GM18505 (cell line): ENCODE data around the gene SLC35G3.
"Not testable (repeated sequence)": the region's sequence is repeated elsewhere in the genome, so short reads cannot be mapped to it uniquely, and the experiment has no call there.

Source experiments
- ATAC-seq: cut with Tn5 transposase; IDR thresholded peaks from one replicate; pipeline ENCODE4 v1.9.1; 2021; ENCODE audit not compliant: unreplicated experiment
- POLR2A ChIP-seq: IDR thresholded peaks from 4 replicates; pipeline ENCODE4 v1.6.1; 2011; ENCODE audit warnings: borderline replicate concordance; ENCODE audit not compliant: insufficient read depth, insufficient read length; ENCODE audit errors: extremely low read depth

SLC35G3 gene

DNA sequence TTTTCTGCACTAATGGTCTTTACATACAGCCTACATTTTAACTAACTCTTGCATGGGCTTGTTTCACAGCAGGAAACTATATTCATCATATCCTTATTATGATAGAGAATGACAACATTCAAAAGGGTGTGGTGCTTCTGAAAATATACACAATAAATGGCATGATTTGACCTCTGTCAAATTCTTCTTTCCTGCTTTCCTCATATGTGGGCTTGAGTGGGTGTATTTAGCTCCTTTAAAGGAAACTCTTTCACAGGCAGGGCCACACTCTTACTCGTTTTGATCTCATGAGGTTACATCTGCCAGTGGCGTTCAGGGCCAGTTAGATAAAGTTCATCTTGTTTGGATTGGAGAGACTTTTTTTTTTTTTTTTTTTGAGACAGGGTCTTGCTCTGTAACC lies 6.1 kb downstream of the SLC35G3 start:
- no peak for ATAC-seq
- no peak for TF ChIP-seq POLR2A

DNA sequence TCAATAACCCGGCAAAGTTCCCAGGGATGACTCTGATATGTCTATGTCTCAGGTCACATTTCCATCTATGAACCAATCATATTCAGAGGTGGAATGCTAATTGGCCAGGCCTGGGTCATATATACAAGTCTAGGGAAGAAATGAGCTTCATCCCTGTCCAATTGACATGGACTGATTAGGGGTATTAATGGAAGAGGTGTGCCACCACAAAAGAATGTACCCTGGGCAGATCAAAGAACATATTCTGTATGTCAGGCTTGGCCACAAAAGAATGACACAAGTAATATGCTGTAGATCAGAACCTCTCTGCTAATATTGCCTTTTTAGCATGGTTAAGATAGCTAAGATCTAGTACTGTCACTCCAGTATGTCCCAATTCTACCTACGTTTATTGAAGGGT lies 6.7 kb downstream of the SLC35G3 start:
- no peak for ATAC-seq
- no peak for TF ChIP-seq POLR2A

- no peak for TF ChIP-seq POLR2A
- no peak for ATAC-seq
Measured at GRCh38 chr17:35185849-35186248, 8.3 kb downstream of the SLC35G3 start.

GRCh38 chr17:35184274-35184673 lies 9.9 kb downstream of the SLC35G3 start:
- no peak for TF ChIP-seq POLR2A
- no peak for ATAC-seq

DNA sequence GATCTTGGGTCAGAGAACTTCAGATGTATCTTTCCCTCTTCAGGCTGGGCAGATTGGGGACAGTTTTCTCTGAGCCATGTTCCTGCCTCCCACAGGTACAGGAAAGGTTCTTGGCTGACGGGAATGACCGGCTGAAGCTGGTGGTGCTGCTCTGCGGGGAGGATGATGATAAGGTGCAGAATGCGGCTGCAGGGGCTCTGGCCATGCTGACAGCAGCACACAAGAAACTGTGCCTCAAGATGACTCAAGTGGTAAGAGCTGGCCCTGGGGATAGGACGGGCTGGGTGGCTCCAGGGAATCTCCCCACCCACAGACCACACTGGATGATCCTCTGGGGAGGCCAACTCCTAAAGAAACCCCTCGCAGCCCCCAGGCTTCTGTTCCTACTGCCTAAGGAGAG lies 10.9 kb downstream of the SLC35G3 start:
- TF ChIP-seq POLR2A, result no peak
- ATAC-seq, result no peak

DNA sequence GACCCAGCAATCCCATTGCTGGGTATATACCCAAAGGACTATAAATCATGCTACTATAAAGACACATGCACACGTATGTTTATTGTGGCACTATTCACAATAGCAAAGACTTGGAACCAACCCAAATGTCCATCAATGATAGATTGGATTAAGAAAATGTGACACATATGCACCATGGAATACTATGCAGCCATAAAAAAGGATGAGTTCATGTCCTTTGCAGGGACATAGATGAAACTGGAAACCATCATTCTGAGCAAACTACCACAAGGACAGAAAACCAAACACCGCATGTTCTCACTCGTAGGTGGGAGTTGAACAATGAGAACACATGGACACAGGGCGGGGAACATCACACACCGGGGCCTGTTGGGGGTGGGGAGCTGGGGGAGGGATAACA lies 14.8 kb downstream of the SLC35G3 start:
- ATAC-seq, result not testable (repeated sequence)

DNA sequence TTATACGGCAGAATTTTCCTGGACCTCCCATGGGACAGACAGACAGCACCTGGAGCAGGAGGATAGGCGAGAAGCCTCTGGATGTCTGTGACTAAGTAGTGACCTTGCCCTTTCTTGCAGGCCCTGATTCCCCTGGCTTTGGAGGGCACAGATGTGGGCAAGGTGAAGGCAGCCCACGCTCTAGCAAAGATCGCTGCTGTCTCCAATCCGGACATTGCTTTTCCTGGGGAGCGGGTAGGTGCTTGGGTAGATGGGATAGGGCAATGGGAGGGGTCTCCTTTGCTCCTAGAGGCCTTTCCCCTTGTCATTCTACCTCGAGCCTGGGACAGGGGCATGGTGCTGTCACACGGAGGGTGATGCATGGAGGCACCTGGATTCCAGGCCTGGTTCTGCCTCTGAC lies 17.3 kb downstream of the SLC35G3 start:
- ATAC-seq, result no peak

DNA sequence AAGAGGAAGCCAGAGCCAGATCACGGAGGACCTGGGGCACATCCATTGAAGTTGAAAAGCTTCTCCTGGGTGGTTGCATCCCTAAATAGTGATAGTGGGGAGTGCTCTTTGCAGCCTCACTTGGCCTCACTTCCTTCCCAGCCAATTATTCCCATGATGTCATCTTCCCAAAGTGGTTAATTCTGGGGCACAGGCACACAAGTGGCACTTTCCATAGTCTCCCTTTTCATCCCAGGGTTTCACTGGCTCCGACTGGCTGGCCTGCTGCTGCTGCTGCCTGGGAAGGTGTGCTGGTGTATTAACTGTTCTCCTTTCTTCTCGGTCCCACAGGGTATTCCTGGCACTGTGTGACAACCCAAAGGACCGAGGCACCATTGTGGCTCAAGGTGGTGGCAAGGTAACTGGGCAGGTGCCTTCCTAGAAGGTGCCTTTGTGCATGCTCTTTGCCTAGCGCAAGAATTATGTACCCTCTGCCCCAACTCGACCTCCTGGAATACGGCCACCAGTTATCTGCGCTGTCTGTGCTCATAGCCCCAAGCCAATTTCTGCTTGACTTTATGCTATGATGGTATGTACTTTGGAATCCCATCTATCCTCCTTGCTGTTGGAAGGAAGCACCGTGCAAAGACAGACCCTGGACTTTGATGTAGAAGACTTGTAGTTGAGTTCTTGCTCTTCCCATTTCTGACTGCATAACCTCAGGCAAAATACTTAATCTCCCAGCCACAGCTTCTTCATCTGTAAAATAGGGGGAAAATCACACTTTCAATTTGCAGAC lies 18.4 kb downstream of the SLC35G3 start:
- no peak for TF ChIP-seq POLR2A
- ATAC-seq, result no peak

More for the DNA sequence above, 17.3 kb downstream of the SLC35G3 start:
- TF ChIP-seq POLR2A, result no peak

- TF ChIP-seq POLR2A, result no peak
- ATAC-seq, result no peak
Measured at GRCh38 chr17:35174835-35175334, 19.3 kb downstream of the SLC35G3 start.

- ATAC-seq, result not testable (repeated sequence)
Measured at GRCh38 chr17:35172321-35172720, 21.9 kb downstream of the SLC35G3 start.

DNA sequence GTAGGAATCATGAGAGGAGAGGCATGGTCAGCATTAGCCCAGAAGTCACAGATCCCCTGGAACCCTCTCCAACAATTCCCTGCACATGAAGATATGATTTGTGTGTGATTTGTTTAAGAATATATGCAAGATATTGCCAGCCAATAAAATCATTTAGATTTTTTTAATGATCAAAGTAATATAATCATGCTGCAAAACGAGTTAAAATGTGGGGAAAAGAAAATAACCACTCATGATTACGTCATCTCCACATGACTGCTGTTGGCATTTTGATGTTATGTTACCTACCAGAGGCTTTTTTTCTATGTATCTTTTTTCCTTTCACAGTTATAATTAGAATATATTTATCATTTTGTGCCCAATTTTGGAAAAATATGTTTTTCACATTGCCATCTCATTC lies 22.4 kb downstream of the SLC35G3 start:
- no peak for ATAC-seq
- TF ChIP-seq POLR2A, result no peak

DNA sequence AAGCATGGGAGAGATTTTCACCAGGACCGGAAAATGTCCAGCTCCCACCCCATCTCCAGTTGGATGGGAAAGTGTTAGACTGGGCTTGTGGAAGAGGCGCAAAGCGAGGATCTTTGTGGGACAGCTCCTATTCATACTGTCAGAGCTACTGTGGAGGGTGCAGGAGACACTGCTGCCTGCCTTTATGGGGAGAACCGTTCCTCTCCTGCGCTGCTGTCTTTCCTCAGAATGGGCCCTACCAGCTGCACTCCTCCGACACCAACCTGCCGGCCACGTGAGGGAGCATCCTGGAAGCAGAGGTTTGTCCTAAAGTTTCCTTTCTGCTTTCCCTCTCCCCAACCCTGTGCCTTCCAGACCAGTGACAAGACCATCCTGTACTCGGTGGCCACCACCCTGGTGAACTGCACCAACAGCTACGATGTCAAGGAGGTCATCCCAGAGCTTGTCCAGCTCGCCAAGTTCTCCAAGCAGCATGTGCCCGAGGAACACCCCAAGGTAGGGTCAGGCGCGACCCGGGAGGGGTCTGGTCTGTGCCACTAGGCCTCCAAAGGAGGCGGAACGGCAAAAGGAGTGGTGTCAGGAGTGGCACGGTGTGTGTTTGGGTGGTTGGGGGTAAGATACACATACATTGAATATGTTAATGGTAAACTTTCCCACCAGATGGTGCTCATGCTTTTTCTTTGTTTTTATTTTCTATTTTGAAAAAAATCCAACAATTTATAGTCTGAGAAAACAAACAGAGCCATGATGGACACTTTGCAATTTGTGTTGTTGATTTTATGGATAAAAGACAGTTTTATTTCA lies 23.0 kb downstream of the SLC35G3 start:
- TF ChIP-seq POLR2A, result no peak
- ATAC-seq, result no peak

DNA sequence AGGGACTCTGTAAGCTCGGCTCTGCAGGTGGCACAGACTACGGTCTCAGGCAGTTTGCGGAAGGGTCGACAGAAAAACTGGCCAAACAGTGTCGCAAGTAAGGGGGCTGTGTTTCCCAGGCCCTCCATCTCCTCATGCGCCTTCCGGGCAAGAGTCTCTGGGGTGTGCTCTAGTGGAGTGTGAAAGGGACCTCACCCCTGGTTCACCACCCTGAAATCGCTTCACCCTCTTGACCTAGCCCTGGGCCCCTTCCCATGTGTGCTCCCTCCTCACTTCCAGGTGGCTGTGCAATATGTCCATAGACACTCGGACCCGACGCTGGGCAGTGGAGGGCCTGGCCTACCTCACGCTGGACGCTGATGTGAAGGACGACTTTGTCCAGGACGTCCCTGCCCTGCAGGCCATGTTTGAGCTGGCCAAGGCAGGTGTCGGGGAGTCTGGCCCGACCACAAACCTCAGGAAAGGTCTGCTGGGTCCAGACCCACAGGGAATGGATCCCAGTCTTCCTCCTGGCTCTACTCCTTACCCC lies 24.3 kb downstream of the SLC35G3 start:
- no peak for TF ChIP-seq POLR2A
- no peak for ATAC-seq

DNA sequence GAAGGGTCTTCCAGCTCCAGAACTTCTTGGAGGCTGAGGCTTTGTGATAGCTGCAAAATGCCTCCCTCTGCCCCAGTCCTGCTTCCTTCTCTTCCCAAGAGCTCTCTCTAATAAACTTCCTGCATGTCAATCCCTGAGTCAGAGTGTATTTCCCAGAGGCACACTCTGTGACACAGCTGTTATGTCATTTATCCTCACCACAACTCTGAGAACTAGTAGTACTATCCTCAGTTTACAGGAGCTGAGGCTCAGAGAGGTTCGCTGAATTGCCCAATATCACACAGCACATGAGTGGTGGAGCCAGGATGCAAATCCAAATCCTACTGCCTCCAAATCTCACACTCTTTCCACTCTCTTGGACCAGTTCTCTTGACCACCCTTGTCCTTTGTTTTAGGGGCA lies 26.5 kb downstream of the SLC35G3 start:
- no peak for TF ChIP-seq POLR2A
- no peak for ATAC-seq
